Liver (tissue), 3 donors: ENCODE measurements around the gene TBL1X.

Experiments used
- CTCF ChIP-seq: fragments of 150-350 bp; IDR thresholded peaks from 2 replicates; pipeline ENCODE4 v1.5.1; 2017; ENCODE audit warnings: improper control_type of control experiment, low read depth, low read length; ENCODE audit not compliant: missing input control
- RXRA ChIP-seq, 2 donors: IDR thresholded peaks; 2 replicates each; pipeline ENCODE4 v1.6.1; 2017 to 2018; ENCODE audit warnings: antibody characterized with exemption in 2 of 2, mild to moderate bottlenecking in 1 of 2
- SP1 ChIP-seq: IDR thresholded peaks from 2 replicates; pipeline ENCODE4 v1.6.1; 2018; ENCODE audit warnings: antibody characterized with exemption, mild to moderate bottlenecking
- TF ChIP-seq, protein P1 (sequence below): IDR thresholded peaks from 2 replicates; pipeline ENCODE4 v1.6.1; 2016; ENCODE audit warnings: antibody characterized with exemption, mild to moderate bottlenecking
- donor health status: healthy.
- donor health status: healthy.

DNA sequence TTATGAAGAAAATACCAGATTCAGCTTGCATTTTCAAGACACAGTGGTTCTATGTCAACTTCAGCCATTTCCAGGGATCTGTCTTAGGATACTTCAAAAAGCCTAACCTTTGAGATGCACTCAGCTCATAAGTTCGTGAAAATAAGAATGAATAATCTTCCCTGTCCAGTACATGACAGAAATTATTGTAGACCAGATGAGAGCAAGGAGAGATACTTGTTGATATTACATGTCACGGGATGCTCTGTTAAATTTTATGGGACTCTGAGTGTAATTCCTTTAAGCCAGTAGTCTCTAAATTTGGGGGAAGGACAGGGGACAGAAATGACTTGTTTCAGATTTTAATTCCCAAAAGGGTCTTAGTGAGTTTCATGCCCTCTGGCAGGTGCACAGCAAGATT, 8.8 kb downstream of the TBL1X start:
- TF ChIP-seq CTCF (no peak), SP1 (no peak), RXRA (IDR thresholded peaks at IDR 0.05) (no peak)
- TF ChIP-seq, protein P1, sequence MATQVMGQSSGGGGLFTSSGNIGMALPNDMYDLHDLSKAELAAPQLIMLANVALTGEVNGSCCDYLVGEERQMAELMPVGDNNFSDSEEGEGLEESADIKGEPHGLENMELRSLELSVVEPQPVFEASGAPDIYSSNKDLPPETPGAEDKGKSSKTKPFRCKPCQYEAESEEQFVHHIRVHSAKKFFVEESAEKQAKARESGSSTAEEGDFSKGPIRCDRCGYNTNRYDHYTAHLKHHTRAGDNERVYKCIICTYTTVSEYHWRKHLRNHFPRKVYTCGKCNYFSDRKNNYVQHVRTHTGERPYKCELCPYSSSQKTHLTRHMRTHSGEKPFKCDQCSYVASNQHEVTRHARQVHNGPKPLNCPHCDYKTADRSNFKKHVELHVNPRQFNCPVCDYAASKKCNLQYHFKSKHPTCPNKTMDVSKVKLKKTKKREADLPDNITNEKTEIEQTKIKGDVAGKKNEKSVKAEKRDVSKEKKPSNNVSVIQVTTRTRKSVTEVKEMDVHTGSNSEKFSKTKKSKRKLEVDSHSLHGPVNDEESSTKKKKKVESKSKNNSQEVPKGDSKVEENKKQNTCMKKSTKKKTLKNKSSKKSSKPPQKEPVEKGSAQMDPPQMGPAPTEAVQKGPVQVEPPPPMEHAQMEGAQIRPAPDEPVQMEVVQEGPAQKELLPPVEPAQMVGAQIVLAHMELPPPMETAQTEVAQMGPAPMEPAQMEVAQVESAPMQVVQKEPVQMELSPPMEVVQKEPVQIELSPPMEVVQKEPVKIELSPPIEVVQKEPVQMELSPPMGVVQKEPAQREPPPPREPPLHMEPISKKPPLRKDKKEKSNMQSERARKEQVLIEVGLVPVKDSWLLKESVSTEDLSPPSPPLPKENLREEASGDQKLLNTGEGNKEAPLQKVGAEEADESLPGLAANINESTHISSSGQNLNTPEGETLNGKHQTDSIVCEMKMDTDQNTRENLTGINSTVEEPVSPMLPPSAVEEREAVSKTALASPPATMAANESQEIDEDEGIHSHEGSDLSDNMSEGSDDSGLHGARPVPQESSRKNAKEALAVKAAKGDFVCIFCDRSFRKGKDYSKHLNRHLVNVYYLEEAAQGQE: no peak
